Activated naive CD8-positive, alpha-beta T cell treated with anti-CD3 and anti-CD28 coated beads, Interleukin-2, amount 50 U/mL, for 24 hours (primary cell): ENCODE results near the gene GPHN.
A peak's percentile ranks its signal among the peaks of the same experiment; 100 is the strongest.
"Not testable (repeated sequence)": the region's sequence is repeated elsewhere in the genome, so short reads cannot be mapped to it uniquely, and the experiment has no call there.

Experiments
- ATAC-seq: fragments of 150-1000 bp; cut with Tn5 transposase; one replicate; pipeline ENCODE4 v1.10.0; 2021
- DNase-seq: peaks from one replicate; pipeline ENCODE4 v3.0.0; 2021
- H3K27ac Mint-ChIP-seq: one replicate; pipeline ENCODE4 v1.8.0; 2021; ENCODE audit warnings: mild to moderate bottlenecking, mixed read lengths
- H3K27me3 Mint-ChIP-seq: one replicate; pipeline ENCODE4 v1.8.0; 2021; ENCODE audit warnings: mixed read lengths
- H3K36me3 Mint-ChIP-seq: one replicate; pipeline ENCODE4 v1.8.0; 2021; ENCODE audit warnings: low read depth, mixed read lengths
- H3K4me1 Mint-ChIP-seq: one replicate; pipeline ENCODE4 v1.8.0; 2021; ENCODE audit warnings: mixed read lengths
- H3K4me3 Mint-ChIP-seq: one replicate; pipeline ENCODE4 v1.8.0; 2021; ENCODE audit warnings: mild to moderate bottlenecking, moderate library complexity, mixed read lengths
- H3K9me3 Mint-ChIP-seq: one replicate; pipeline ENCODE4 v1.8.0; 2021; ENCODE audit warnings: mixed read lengths

The GPHN gene

DNA sequence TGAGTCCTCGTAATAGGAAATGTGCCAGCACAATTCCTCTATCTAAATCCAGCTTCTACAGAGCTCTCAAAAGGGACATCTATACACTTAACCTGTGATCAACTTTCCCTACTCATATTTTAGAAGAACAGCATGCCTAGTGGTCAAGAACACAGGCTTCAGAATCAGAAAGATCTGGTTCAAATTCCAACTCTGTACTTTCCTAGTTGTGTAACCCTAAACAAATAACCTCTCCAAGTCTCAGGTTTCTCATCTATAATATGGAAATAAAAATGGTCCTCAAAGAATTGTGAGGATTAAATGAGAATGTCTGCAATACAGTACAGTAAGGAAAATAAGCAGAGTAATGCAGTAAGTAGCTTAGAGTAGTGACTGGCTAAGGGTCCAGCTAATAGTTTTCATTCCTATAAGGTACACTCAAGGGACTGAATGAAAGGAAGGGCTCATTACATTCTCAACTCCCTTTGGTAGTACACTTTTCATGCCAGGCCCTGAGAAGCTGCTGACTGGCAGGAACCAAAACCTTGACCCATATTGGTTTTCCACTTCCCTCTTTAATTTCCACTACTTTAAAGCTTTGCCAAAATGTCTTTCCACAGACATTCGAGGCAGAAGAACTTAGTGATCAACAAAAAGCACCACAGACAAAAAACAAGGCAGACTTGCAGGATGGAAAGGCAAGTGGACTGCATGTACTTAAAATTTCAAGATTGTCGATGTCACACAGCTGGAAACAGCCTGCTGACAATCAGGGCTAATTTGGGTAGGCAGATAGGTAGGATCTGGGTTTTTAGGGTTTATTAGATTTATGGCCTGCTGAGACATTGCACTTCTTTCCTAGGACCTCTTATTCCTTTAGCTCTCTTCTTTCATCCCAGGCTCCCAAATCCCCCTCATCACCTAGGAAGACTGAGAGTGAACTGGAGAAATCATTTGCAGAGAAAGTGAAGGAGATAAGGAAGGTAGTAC lies 17.5 kb upstream of the GPHN start:
- no peaks in the 10 kb centered on the region for H3K9me3 Mint-ChIP-seq
- H3K4me3 Mint-ChIP-seq: no peak overlapping the region
- H3K27me3 Mint-ChIP-seq: no peaks in the 10 kb centered on the region
- DNase-seq: no peak
- no peak overlapping the region for H3K27ac Mint-ChIP-seq
- H3K36me3 Mint-ChIP-seq: no peaks in the 10 kb centered on the region
- peaks cover under 1% of the 10 kb centered on the region for H3K4me1 Mint-ChIP-seq
- no peak for ATAC-seq

DNA sequence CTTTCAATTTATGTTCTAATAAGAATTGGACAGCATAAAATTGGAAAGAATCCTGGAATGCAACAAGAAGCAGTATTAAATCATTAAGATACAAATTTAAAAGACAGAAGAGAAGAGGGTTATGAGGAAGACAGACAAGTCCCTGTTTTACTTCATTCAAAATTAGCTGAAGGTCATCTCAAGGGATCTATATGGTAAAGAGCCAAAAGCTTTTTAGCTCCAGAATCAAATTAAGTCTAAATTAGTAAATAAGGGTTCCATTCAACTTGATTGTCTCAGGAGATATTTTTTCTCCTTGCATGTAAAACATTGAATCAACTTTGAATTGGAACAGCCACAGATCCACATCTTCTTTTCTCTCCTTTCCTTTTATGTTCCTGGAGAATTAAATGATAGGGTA lies 14.2 kb upstream of the GPHN start:
- no peak overlapping the region for H3K27ac Mint-ChIP-seq
- no peaks in the 10 kb centered on the region for H3K36me3 Mint-ChIP-seq
- peaks cover 2% of the 10 kb centered on the region for H3K27me3 Mint-ChIP-seq
- peaks cover 20% of the 10 kb centered on the region for H3K4me1 Mint-ChIP-seq
- ATAC-seq (no peak), DNase-seq (no peak)
- H3K4me3 Mint-ChIP-seq: no peak overlapping the region
- H3K9me3 Mint-ChIP-seq: no peaks in the 10 kb centered on the region

DNA sequence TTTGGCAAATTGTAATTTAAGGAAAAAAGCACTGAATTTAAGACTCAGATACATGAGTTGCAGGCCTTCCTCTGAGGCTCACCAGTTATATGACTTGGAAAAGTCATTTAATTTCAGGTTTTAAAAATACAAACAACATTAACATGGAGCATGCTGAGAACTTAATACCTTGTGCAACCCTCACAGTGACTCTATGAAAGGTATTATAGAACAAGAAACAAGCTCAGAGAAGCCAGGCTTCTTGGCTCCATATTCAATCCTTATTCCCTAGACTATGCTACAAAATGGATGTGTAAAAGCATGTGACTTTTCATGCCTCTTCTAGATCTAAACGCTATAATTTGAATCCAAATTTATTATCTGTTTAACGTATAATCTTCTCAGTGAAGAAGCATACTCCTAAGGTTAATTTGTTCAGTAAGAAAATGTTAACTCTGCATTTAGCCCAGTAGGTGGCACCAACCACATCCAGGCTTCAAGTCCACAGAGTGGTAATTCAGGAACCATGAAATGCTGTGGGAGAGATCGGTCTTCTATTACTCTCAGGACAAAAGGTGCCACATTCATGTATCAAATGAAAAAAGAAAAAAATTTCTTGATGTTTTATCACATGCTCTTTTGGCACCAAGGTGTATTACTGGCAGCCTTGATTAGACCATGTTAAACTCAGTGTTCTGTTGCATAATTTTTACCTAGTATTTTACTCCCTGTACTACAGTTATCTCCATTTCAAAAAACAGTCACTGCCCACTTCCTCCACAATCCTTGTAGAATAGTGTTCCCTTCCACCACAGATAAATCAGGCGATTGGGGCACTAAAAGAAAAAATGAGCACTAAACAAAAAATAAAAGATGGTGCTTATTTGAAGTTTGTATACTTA lies 12.5 kb upstream of the GPHN start:
- H3K27ac Mint-ChIP-seq: no peak overlapping the region

DNA sequence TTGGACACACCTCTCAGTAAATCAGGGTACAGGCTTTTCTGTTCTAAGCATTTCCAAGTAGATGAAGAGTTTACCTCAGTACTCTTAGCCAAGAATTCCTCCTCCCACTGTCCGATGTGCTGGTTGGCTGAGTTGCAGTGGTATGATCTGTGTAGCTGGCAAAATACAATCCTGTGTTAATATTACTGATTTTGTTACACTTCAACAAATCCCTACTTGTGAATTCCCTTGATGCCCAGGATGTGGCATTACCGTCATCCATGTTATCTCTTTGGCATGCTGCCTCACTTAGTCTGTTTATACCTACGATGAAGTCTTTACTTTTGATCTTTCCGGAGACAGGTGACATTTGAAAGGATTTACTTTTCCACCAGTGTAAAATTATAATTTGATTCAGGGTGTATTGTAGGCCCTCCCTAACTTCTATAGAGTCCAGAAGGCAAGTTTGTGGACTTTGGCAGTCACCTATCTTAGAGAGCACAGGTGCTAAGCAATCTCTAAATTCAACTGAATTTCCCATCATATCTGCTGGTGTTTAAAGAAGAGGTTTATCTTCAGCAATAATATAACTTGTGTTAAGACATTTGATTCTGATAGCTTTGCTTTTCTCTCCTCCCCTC lies 11.6 kb upstream of the GPHN start:
- H3K27ac Mint-ChIP-seq: no peak overlapping the region
- H3K27me3 Mint-ChIP-seq: peaks cover 2% of the 10 kb centered on the region
- ATAC-seq (no peak), DNase-seq (no peak)
- peaks cover 20% of the 10 kb centered on the region for H3K4me1 Mint-ChIP-seq
- no peaks in the 10 kb centered on the region for H3K36me3 Mint-ChIP-seq
- H3K9me3 Mint-ChIP-seq: no peaks in the 10 kb centered on the region
- H3K4me3 Mint-ChIP-seq: no peak overlapping the region

More for the DNA sequence above, 12.5 kb upstream of the GPHN start:
- Mint-ChIP-seq H3K4me1 (peaks cover 20% of the 10 kb centered on the region), H3K27me3 (peaks cover 2% of the 10 kb centered on the region), H3K4me3 (no peak overlapping the region), H3K9me3 (no peaks in the 10 kb centered on the region), H3K36me3 (no peaks in the 10 kb centered on the region)
- DNase-seq (peak; percentile 7), ATAC-seq (peak; percentile 94)

DNA sequence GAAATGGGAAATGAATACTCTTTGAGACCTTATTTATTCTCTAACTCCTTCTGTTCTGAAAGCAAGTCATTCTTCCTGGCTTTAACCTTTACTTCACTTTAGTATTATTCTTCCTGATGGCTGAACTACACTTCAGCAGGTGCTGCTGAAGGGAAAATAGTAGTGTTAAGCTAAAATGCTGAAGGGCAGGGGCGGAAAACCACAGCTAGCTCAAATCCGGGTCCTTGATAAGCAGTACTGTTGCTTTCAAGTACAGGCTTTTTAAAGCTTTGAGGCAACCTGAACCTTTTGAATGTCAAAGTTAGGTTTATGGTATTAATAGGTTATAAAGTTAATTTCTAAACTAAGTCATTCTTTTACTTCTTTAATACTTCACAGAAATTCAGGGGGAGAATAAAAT lies 11.0 kb upstream of the GPHN start:
- no peak overlapping the region for H3K27ac Mint-ChIP-seq
- peak overlapping the region; percentile 9 for H3K4me3 Mint-ChIP-seq
- ATAC-seq (peak; percentile 55), DNase-seq (no peak)
- H3K36me3 Mint-ChIP-seq: no peaks in the 10 kb centered on the region
- H3K4me1 Mint-ChIP-seq: peaks cover 20% of the 10 kb centered on the region
- H3K27me3 Mint-ChIP-seq: peaks cover 2% of the 10 kb centered on the region
- H3K9me3 Mint-ChIP-seq: no peaks in the 10 kb centered on the region

DNA sequence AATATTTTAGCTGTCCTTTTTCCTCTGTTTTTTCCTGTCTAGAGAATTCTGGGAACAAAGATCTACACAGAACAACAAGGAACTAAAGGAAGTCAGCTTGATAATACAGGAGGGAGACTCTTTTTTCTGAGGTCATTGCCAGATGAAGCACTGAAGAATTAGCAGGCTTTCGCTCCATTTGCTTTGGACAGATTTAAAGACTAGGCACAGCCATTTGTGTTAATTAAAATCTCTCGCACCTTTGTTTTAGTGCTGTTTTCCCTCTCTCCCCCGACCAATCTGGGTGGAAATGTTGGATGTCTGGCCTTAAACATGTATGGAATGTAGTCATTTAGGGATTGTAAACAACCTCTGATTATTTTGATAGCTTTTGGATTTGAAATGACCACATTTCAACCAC lies 9.6 kb upstream of the GPHN start:
- Mint-ChIP-seq H3K4me1 (peaks cover 20% of the 10 kb centered on the region), H3K9me3 (no peaks in the 10 kb centered on the region), H3K36me3 (no peaks in the 10 kb centered on the region), H3K4me3 (no peak overlapping the region), H3K27me3 (peaks cover 2% of the 10 kb centered on the region), H3K27ac (no peak overlapping the region)
- ATAC-seq: no peak
- no peak for DNase-seq

DNA sequence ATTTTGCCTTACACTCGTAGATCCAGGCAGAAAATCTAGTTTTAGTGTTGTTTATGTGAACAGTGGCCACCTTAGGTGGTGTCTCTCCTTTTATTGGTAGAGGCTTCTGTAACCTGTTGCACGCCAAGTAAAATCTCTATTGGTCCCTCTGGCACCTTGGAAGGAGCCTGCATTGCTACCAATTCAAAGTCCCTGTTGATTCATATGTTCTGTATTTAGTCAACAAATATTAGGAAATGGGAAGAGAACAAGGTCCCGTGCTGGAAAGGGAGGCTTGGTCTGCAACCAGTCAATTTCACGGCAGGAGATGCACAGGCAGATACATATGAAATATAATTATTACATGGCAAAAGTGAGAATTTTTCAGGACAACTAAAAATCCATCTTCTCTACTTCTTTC lies 6.4 kb upstream of the GPHN start:
- no peak overlapping the region for H3K4me3 Mint-ChIP-seq
- no peak overlapping the region for H3K27ac Mint-ChIP-seq
- peaks cover 11% of the 10 kb centered on the region for H3K4me1 Mint-ChIP-seq
- no peaks in the 10 kb centered on the region for H3K36me3 Mint-ChIP-seq
- peaks cover 2% of the 10 kb centered on the region for H3K27me3 Mint-ChIP-seq
- DNase-seq: no peak
- no peak for ATAC-seq
- no peaks in the 10 kb centered on the region for H3K9me3 Mint-ChIP-seq

DNA sequence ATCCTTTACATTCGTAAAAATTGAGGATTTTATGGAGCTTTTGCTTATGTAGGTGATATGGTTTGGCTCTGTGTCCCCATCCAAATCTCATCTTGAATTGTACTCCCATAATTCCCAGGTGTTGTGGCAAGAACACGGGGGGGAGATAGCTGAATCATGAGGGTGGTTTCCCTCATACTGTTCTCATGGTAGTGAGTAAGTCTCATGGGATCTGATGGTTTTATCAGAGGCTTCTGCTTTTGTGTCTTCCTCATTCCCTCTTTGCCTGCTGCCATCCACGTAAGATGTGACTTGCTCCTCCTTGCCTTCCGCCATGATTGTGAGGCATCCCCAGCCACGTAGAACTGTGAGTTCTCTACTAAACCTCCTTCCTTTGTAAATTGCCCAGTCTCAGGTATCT lies 5.1 kb upstream of the GPHN start:
- not testable (repeated sequence) for ATAC-seq, H3K27me3 Mint-ChIP-seq

DNA sequence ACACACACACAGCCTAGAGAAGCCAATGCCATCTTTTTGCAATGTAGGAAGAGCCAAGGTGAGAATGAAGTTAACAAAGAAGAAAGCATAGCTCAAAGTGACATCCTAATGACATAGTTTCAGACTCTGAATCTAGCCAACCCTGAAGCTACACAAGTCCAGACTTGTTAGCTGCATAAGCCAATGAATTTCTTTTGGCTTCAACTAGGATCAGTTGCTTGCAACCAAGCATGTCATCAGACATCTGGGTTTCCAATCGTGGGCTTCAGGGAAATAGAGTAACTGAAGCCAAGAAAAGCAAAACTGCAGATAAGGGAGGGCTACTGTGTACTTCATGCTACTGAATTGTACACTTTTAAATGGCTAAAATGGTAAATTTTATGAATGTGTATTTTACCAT lies 4.4 kb upstream of the GPHN start:
- no peaks in the 10 kb centered on the region for H3K27me3 Mint-ChIP-seq
- no peaks in the 10 kb centered on the region for H3K36me3 Mint-ChIP-seq
- no peak overlapping the region for H3K27ac Mint-ChIP-seq
- H3K4me3 Mint-ChIP-seq: no peak overlapping the region
- DNase-seq (no peak), ATAC-seq (no peak)
- no peaks in the 10 kb centered on the region for H3K9me3 Mint-ChIP-seq
- H3K4me1 Mint-ChIP-seq: peaks cover 11% of the 10 kb centered on the region

More for the DNA sequence above, 5.1 kb upstream of the GPHN start:
- H3K27ac Mint-ChIP-seq, DNase-seq, H3K9me3 Mint-ChIP-seq, H3K4me3 Mint-ChIP-seq, H3K36me3 Mint-ChIP-seq: not testable (repeated sequence)
- peaks cover 11% of the 10 kb centered on the region for H3K4me1 Mint-ChIP-seq

DNA sequence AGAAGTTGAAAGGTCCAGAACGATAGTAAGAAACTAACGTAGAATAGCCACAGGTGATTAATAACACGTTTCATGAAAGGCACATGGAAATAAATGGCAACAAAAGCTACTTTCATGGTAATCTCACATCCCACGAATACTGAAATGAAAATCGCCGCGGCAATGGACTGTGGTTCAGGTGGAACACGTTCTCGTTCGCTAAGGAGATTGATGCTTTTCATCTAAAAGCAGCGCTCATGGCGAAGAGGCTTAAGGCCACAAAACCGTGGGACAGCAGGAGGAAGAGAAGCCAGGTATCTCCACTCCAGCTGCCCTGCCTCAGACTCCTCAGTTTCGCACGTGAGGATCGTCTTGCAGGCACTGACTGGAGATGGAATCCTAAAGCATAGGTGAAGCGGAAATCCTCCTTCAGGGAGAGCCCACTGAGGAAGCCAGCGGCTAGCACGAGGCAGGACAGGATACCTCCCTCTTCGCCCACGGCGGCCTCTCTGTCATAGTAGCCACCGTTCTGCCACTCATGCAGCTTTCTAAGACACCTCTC lies 696 bp upstream of the GPHN start:
- Mint-ChIP-seq H3K36me3 (no peaks in the 10 kb centered on the region), H3K27me3 (peaks cover 14% of the 10 kb centered on the region), H3K4me3 (peak overlapping the region; percentile 90), H3K9me3 (no peaks in the 10 kb centered on the region), H3K27ac (peak overlapping the region; percentile 94), H3K4me1 (peaks cover 32% of the 10 kb centered on the region)
- peak; percentile 27 for ATAC-seq
- DNase-seq: no peak

DNA sequence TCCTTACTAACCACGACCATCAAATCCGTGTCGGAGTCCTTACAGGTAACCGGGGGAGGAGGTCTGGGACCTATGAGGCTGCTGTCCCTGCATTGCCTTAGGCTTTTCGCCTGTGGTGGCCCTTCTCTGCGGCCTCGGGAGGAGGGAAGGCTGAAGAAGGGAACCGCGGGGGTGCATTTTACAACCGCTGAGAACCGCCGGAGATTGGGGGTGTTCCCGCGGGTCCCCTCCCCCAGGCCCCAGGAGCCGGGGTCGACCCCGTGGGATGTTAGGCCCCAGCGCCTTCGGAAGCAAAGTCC lies 549 bp downstream of the GPHN start:
- H3K36me3 Mint-ChIP-seq: no peaks in the 10 kb centered on the region
- peaks cover 37% of the 10 kb centered on the region for H3K4me1 Mint-ChIP-seq
- DNase-seq: no peak
- no peaks in the 10 kb centered on the region for H3K9me3 Mint-ChIP-seq
- peak overlapping the region; percentile 94 for H3K27ac Mint-ChIP-seq
- H3K4me3 Mint-ChIP-seq: peak overlapping the region; percentile 90
- peaks cover 16% of the 10 kb centered on the region for H3K27me3 Mint-ChIP-seq
- ATAC-seq: no peak

DNA sequence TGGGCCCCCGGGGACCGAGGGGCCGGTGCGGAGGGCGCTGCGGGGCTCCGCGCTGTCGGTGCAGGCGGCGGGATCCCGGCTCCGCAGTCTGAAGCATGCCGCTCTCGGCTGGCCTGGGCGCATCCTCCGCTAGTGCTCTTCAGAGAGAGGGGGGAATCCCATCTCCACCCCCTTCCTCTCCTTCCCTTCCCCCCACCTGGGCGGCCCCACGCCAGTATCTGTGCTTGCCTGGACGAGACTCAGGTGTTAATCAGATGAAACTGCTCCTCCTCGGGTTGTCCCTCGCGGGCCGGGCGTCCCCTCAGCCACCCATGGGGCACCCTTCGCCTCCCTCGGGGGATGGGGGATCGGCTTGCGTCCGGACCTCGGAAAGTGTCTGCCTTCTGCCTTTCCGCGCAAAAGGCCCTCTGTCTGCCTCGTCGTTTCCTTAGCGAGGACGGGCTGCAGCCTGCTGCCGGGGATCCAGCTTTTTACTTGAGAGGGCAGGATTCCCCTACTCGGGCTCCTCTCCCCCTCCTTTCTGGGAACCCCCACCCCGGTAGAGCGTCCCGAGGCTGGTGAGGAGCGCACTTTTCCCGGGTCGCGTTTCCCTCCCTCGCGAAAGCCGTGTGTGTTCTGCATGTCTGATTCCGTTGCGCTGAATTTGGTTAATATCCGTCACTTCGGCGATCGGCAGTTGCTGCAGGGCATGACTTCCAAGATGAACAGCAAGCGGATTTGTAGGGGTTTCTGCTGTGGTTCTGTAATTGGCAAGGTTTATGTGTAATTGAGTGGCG lies 1.1 kb downstream of the GPHN start:
- Mint-ChIP-seq H3K36me3 (no peaks in the 10 kb centered on the region), H3K27me3 (peaks cover 16% of the 10 kb centered on the region)
- peak; percentile 22 for ATAC-seq

DNA sequence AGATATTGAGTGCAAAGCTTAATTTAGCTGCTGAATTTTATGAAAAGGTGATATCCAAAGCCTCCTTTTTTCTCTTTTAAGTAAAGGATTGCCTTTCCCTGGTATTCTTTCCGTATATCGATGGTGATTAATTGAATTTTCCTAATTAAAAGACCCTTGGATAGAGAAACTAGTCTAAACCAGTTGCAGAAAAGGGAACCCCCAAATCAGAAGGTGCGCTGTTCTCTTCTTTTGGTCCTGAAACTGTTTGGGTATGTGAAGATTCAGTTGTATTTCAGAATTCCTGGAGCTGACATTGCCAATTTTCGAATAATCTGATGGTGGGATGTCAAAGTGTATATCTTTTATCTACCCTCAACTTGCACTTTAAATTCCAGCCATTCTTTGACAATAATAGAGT lies 1.9 kb downstream of the GPHN start:
- Mint-ChIP-seq H3K27me3 (peaks cover 16% of the 10 kb centered on the region), H3K4me3 (peak overlapping the region; percentile 90), H3K27ac (no peak overlapping the region), H3K36me3 (no peaks in the 10 kb centered on the region), H3K9me3 (no peaks in the 10 kb centered on the region), H3K4me1 (peaks cover 37% of the 10 kb centered on the region)
- DNase-seq (no peak), ATAC-seq (no peak)

More for the DNA sequence above, 1.1 kb downstream of the GPHN start:
- H3K9me3 Mint-ChIP-seq: no peaks in the 10 kb centered on the region
- peak overlapping the region; percentile 70 for H3K27ac Mint-ChIP-seq
- H3K4me1 Mint-ChIP-seq: peaks cover 37% of the 10 kb centered on the region
- peak overlapping the region; percentile 90 for H3K4me3 Mint-ChIP-seq
- peak; percentile 65 for DNase-seq

DNA sequence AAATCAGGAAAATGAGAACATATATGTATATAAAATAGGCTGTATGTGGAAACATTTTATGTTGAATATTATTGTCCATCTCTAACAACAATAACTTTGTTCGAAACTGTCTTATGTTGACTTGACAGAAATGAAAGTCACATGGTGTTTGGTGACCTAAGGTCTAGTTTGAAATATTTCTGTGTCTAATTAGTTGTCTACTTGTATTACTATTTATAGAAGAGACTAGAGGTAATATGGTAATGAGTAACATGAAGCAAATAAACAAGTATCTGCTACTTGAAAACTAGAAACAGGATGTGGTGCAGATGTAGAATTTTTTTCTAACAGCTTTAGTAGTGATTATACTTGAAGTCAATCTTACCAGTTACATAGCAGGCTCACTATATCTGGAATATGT lies 3.9 kb downstream of the GPHN start:
- DNase-seq (no peak), ATAC-seq (no peak)
- H3K27ac Mint-ChIP-seq: no peak overlapping the region
- peaks cover 16% of the 10 kb centered on the region for H3K27me3 Mint-ChIP-seq
- H3K9me3 Mint-ChIP-seq: no peaks in the 10 kb centered on the region
- peaks cover 31% of the 10 kb centered on the region for H3K4me1 Mint-ChIP-seq
- no peak overlapping the region for H3K4me3 Mint-ChIP-seq
- no peaks in the 10 kb centered on the region for H3K36me3 Mint-ChIP-seq
